SK-N-SH (cell line): ENCODE data around the gene EGFLAM. TPM values are rescaled to one million over a fixed set of nuclear protein-coding genes. Genes with fewer than 3 reads are reported as not detected.

Experiments
- CTCF ChIA-PET: fragments of 300-600, 350-600 bp; formaldehyde crosslinking; extraction: SDS; loops from one replicate; lab custom pipeline; 2021; lab: Yijun Ruan, JAX
- POLR2A ChIA-PET: fragments of 350-600 bp; sonication (Branson Sonifier 250); formaldehyde crosslinking; extraction: SDS; loops from one replicate; lab custom pipeline; 2020; ENCODE audit warnings: antibody characterized with exemption, inconsistent platforms; lab: Yijun Ruan, JAX
- DNase-seq: peaks from one replicate; pipeline ENCODE4 v3.0.0; 2012
- H2AFZ ChIP-seq: fragments of 200-600 bp; sonication (generic); 2 replicates; pipeline ENCODE4 v1.8.1; 2016; ENCODE audit warnings: antibody characterized with exemption, mild to moderate bottlenecking, low read depth
- H3F3A ChIP-seq: fragments of 200-600 bp; sonication (generic); replicated peaks from 2 replicates; pipeline ENCODE3; 2016; ENCODE audit warnings: antibody characterized with exemption, mild to moderate bottlenecking; ENCODE audit not compliant: insufficient read depth
- H3K27ac ChIP-seq, 2 experiments: fragments of 200-500 bp in 1 of 2; fragments of 200-600 bp in 1 of 2; sonication (Bioruptor generic) in 1 of 2; sonication (generic), shearing (Covaris generic) in 1 of 2; 2 replicates each; pipeline versions ENCODE4 v1.5.1 to v1.6.1; 2014 to 2016; ENCODE audit warnings: low read depth in 2 of 2, inconsistent platforms in 1 of 2, low read length in 1 of 2, mild to moderate bottlenecking in 1 of 2, mixed read lengths in 1 of 2
- H3K27me3 ChIP-seq: fragments of 200-600 bp; sonication (generic), shearing (Covaris generic); 2 replicates; pipeline ENCODE4 v1.6.1; 2016; ENCODE audit warnings: mixed run types; ENCODE audit not compliant: insufficient read depth
- H3K36me3 ChIP-seq, 2 experiments: fragments of 200-500 bp in 1 of 2; fragments of 200-600 bp in 1 of 2; sonication (Bioruptor generic) in 1 of 2; sonication (generic) in 1 of 2; replicated peaks in 1 of 2; 2 replicates each; pipeline versions ENCODE3 to v1.5.1; 2014 to 2016; ENCODE audit warnings: low read length in 1 of 2, mild to moderate bottlenecking in 1 of 2; ENCODE audit not compliant: insufficient read depth in 2 of 2, control insufficient read depth in 1 of 2
- H3K4me1 ChIP-seq, 2 experiments: fragments of 200-500 bp in 1 of 2; fragments of 200-600 bp in 1 of 2; sonication (Bioruptor generic) in 1 of 2; sonication (generic), shearing (Covaris generic) in 1 of 2; 2 replicates each; pipeline versions ENCODE4 v1.5.1 to v1.6.1; 2014 to 2016; ENCODE audit warnings: low read depth in 1 of 2, low read length in 1 of 2, mixed run types in 1 of 2; ENCODE audit not compliant: insufficient read depth in 2 of 2, control insufficient read depth in 1 of 2
- H3K4me2 ChIP-seq: fragments of 200-600 bp; sonication (generic), shearing (Covaris generic); 2 replicates; pipeline ENCODE4 v1.6.1; 2017; ENCODE audit warnings: mixed run types
- H3K4me3 ChIP-seq, 2 experiments: fragments of 200-500 bp in 1 of 2; fragments of 200-600 bp in 1 of 2; sonication (Bioruptor generic) in 1 of 2; sonication (generic), shearing (Covaris generic) in 1 of 2; 2 replicates each; pipeline versions ENCODE4 v1.5.1 to v1.8.1; 2014 to 2016; ENCODE audit warnings: low read depth in 2 of 2, inconsistent platforms in 1 of 2, low read length in 1 of 2, mild to moderate bottlenecking in 1 of 2, mixed read lengths in 1 of 2, moderate library complexity in 1 of 2
- H3K79me2 ChIP-seq: fragments of 200-600 bp; sonication (generic); 2 replicates; pipeline ENCODE4 v1.8.1; 2017; ENCODE audit warnings: mild to moderate bottlenecking; ENCODE audit not compliant: insufficient read depth
- H3K9ac ChIP-seq: fragments of 200-600 bp; sonication (generic); 2 replicates; pipeline ENCODE4 v1.6.1; 2017; ENCODE audit warnings: mixed run types
- H3K9me2 ChIP-seq: fragments of 200-600 bp; sonication (generic); 2 replicates; pipeline ENCODE4 v1.6.1; 2017; ENCODE audit warnings: mixed run types
- H3K9me3 ChIP-seq: fragments of 200-600 bp; sonication (generic); 2 replicates; pipeline ENCODE4 v1.6.1; 2017; ENCODE audit warnings: mixed run types, mild to moderate bottlenecking, moderate library complexity
- H4K20me1 ChIP-seq: fragments of 200-600 bp; sonication (generic); 2 replicates; pipeline ENCODE4 v1.6.1; 2017; ENCODE audit warnings: mild to moderate bottlenecking, mixed run types; ENCODE audit not compliant: insufficient read depth
- CHD2 ChIP-seq: fragments of 150-350 bp; IDR thresholded peaks from 2 replicates; pipeline ENCODE4 v1.6.1; 2018; ENCODE audit warnings: low read length; ENCODE audit not compliant: partially characterized antibody
- CTCF ChIP-seq: fragments of 200-600 bp; sonication (generic); IDR thresholded peaks from 2 replicates; pipeline ENCODE4 v1.6.1; 2017; ENCODE audit warnings: antibody characterized with exemption, mild to moderate bottlenecking, moderate library complexity
- EZH2phosphoT487 ChIP-seq: fragments of 200-600 bp; sonication (generic); IDR thresholded peaks from 2 replicates; pipeline ENCODE4 v1.6.1; 2017; ENCODE audit warnings: low read depth, mixed run types, mild to moderate bottlenecking, antibody characterized with exemption, moderate library complexity, borderline replicate concordance
- FOXJ3 ChIP-seq: sonication (generic); formaldehyde crosslinking; IDR thresholded peaks from 2 replicates; pipeline ENCODE4 v1.5.1; 2020; ENCODE audit warnings: mild to moderate bottlenecking, missing genetic modification reagents
- JUND ChIP-seq: IDR thresholded peaks from 2 replicates; pipeline ENCODE4 v1.4.0; 2012
- NFIC ChIP-seq: IDR thresholded peaks from 2 replicates; pipeline ENCODE4 v1.4.0; 2012; ENCODE audit warnings: borderline replicate concordance
- RAD21 ChIP-seq: IDR thresholded peaks from 2 replicates; pipeline ENCODE4 v1.6.1; 2012; ENCODE audit warnings: mild to moderate bottlenecking, low read length
- RFX5 ChIP-seq: IDR thresholded peaks from 2 replicates; pipeline ENCODE4 v1.6.1; 2012; ENCODE audit warnings: mild to moderate bottlenecking, improper control_type of control experiment, low read length
- SIN3A ChIP-seq: IDR thresholded peaks from 2 replicates; pipeline ENCODE4 v1.6.1; 2012; ENCODE audit warnings: low read depth, mild to moderate bottlenecking, low read length, moderate library complexity, borderline replicate concordance
- SMC3 ChIP-seq: IDR thresholded peaks from 2 replicates; pipeline ENCODE4 v1.6.1; 2012; ENCODE audit warnings: low read depth, low read length, improper control_type of control experiment
- TAF1 ChIP-seq: IDR thresholded peaks from 2 replicates; pipeline ENCODE4 v1.6.1; 2012; ENCODE audit warnings: low read depth, mild to moderate bottlenecking, low read length, moderate library complexity, borderline replicate concordance
- TCF12 ChIP-seq: IDR thresholded peaks from 2 replicates; pipeline ENCODE4 v1.4.0; 2012
- TEAD4 ChIP-seq: IDR thresholded peaks from 2 replicates; pipeline ENCODE4 v1.4.0; 2012; ENCODE audit warnings: mild to moderate bottlenecking, borderline replicate concordance; ENCODE audit not compliant: insufficient read depth
- ZBTB33 ChIP-seq: IDR thresholded peaks from 2 replicates; pipeline ENCODE4 v1.4.0; 2012; ENCODE audit warnings: low read depth, borderline replicate concordance
- WGBS: methylation state at CpG from one replicate; pipeline ENCODE4 v1.1.6; 2017; ENCODE audit warnings: low lambda C conversion rate; 5-methylcytosine and 5-hydroxymethylcytosine counted together
- polyA plus RNA-seq, 3 experiments: library from polyadenylated mRNA; depleted of rRNA; stranded (reverse); fragments of >200 nt; gene quantifications; 2 replicates each; pipeline ENCODE4 v1.2.3, GENCODE V29; 2012
- TF ChIP-seq, protein P1 (sequence below): fragments of 150-350 bp; IDR thresholded peaks from 2 replicates; pipeline ENCODE4 v1.6.1; 2016; ENCODE audit warnings: mild to moderate bottlenecking, low read depth, low read length
- TF ChIP-seq, protein P2 (sequence below): IDR thresholded peaks from 2 replicates; pipeline ENCODE4; 2012

The EGFLAM gene
- polyA plus RNA-seq, 1 of the 3 experiments (the other 2 are of a cell fraction) = 0.05 TPM

- DNase-seq = no peak
- Histone ChIP-seq H4K20me1 (no peaks in the 10 kb centered on the region), H3K27me3 (no peaks in the 10 kb centered on the region), H3K79me2 (no peaks in the 10 kb centered on the region), H3K36me3 (no peaks in the 10 kb centered on the region), H3K27ac (no peak overlapping the region), H3K9ac (no peak overlapping the region), H3F3A (no peaks in the 10 kb centered on the region), H3K9me3 (no peaks in the 10 kb centered on the region), H2AFZ (no peak overlapping the region), H3K9me2 (no peaks in the 10 kb centered on the region), H3K4me1 (no peaks in the 10 kb centered on the region; a peak in 1 of 4 replicates), H3K4me3 (no peak overlapping the region), H3K4me2 (no peak overlapping the region)
- ChIA-PET POLR2A (no interaction called here), CTCF (interaction anchor here (2.3 to 5.7 kb wide), 3 partner anchors 10 to 367 kb away, joined by 20 to 338 read pairs (median 58); no protein-coding TSS in a partner anchor)
- TF ChIP-seq CHD2 (no peak), TAF1 (no peak), CTCF (no peak), EZH2phosphoT487 (no peak), SIN3A (no peak), RAD21 (no peak), NFIC (no peak), JUND (no peak), RFX5 (no peak), TEAD4 (no peak)
- TF ChIP-seq, protein P1, sequence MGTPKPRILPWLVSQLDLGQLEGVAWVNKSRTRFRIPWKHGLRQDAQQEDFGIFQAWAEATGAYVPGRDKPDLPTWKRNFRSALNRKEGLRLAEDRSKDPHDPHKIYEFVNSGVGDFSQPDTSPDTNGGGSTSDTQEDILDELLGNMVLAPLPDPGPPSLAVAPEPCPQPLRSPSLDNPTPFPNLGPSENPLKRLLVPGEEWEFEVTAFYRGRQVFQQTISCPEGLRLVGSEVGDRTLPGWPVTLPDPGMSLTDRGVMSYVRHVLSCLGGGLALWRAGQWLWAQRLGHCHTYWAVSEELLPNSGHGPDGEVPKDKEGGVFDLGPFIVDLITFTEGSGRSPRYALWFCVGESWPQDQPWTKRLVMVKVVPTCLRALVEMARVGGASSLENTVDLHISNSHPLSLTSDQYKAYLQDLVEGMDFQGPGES = no peak
- TF ChIP-seq, protein P2, sequence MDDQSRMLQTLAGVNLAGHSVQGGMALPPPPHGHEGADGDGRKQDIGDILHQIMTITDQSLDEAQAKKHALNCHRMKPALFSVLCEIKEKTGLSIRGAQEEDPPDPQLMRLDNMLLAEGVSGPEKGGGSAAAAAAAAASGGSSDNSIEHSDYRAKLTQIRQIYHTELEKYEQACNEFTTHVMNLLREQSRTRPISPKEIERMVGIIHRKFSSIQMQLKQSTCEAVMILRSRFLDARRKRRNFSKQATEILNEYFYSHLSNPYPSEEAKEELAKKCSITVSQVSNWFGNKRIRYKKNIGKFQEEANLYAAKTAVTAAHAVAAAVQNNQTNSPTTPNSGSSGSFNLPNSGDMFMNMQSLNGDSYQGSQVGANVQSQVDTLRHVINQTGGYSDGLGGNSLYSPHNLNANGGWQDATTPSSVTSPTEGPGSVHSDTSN = no peak
- WGBS = 91% methylated on average over 7 of the region's 7 CpGs
Measured at GRCh38 chr5:38443390-38443789, 185.0 kb downstream of the EGFLAM start.

- no peak overlapping the region for H2AFZ ChIP-seq
- WGBS = 90% methylated on average over 15 of the region's 24 CpGs
- H3K4me2 ChIP-seq = no peak overlapping the region
- no peak overlapping the region for H3K4me3 ChIP-seq
- no peak for TF ChIP-seq EZH2phosphoT487
- no peak for TF ChIP-seq RAD21
- TF ChIP-seq TAF1 = no peak
- no peak for TF ChIP-seq JUND
- TF ChIP-seq CTCF = no peak
- no peak for TF ChIP-seq RFX5
- TF ChIP-seq TCF12 = no peak
- no peak for TF ChIP-seq FOXJ3 (CRISPR knock-in tag)
- no peak for TF ChIP-seq SMC3
- no peak for TF ChIP-seq ZBTB33
- no peak for TF ChIP-seq TEAD4
- H3K27ac ChIP-seq = no peak overlapping the region
- H3K9ac ChIP-seq = no peak overlapping the region
- ChIA-PET POLR2A (no interaction called here), CTCF (interaction anchor here (0.6 to 5.7 kb wide), 4 partner anchors 62 to 535 kb away, joined by 3 to 338 read pairs (median 4); no protein-coding TSS in a partner anchor)
- H3F3A ChIP-seq = no peaks in the 10 kb centered on the region
- no peak for DNase-seq
- H3K9me2 ChIP-seq = no peaks in the 10 kb centered on the region
- no peaks in the 10 kb centered on the region for H3K9me3 ChIP-seq
- H4K20me1 ChIP-seq = no peaks in the 10 kb centered on the region
- no peaks in the 10 kb centered on the region for H3K79me2 ChIP-seq
- H3K36me3 ChIP-seq = no peaks in the 10 kb centered on the region
- no peaks in the 10 kb centered on the region for H3K27me3 ChIP-seq
- no peaks in the 10 kb centered on the region; a peak in 1 of 4 replicates for H3K4me1 ChIP-seq
Measured at GRCh38 chr5:38445374-38446028, 187.1 kb downstream of the EGFLAM start.
